Breast epithelium (tissue), 3 donors: ENCODE results near the gene FAM110C.

Experiments
- POLR2AphosphoS5 ChIP-seq, 3 donors: sonication (generic); formaldehyde crosslinking; IDR thresholded peaks; one replicate each; pipeline ENCODE4 v1.6.1; 2017; ENCODE audit warnings: antibody characterized with exemption in 3 of 3
- TF ChIP-seq, protein P1 (sequence below), 3 donors: fragments of 450-650 bp; IDR thresholded peaks; one replicate each; pipeline ENCODE4 v1.5.1; 2016 to 2017; ENCODE audit warnings: antibody characterized with exemption in 3 of 3, mild to moderate bottlenecking in 3 of 3, moderate library complexity in 3 of 3

- TF ChIP-seq POLR2AphosphoS5 (IDR thresholded peaks at IDR 0.05): no peak
- TF ChIP-seq, protein P1, sequence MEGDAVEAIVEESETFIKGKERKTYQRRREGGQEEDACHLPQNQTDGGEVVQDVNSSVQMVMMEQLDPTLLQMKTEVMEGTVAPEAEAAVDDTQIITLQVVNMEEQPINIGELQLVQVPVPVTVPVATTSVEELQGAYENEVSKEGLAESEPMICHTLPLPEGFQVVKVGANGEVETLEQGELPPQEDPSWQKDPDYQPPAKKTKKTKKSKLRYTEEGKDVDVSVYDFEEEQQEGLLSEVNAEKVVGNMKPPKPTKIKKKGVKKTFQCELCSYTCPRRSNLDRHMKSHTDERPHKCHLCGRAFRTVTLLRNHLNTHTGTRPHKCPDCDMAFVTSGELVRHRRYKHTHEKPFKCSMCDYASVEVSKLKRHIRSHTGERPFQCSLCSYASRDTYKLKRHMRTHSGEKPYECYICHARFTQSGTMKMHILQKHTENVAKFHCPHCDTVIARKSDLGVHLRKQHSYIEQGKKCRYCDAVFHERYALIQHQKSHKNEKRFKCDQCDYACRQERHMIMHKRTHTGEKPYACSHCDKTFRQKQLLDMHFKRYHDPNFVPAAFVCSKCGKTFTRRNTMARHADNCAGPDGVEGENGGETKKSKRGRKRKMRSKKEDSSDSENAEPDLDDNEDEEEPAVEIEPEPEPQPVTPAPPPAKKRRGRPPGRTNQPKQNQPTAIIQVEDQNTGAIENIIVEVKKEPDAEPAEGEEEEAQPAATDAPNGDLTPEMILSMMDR (IDR thresholded peaks at IDR 0.05): no peak
These were observed 26.8 kb downstream of the FAM110C start for GRCh38 chr2:19505-19904.
